ENCODE results near the gene CPA5. TPM values are rescaled to one million over a fixed set of nuclear protein-coding genes. Genes with fewer than 3 reads are reported as not detected.

CPA5 gene
- total RNA-seq, 4 donors from 2014 or later, result not detected

- no peak for ATAC-seq (ENCODE audit: low FRiP score)
- no peak for DNase-seq (ENCODE audit: low spot score)
- TF ChIP-seq CTCF (IDR thresholded peaks at IDR 0.05), result no peak
Observed at GRCh38 chr7:130342701-130343380, 1.8 kb upstream of the CPA5 start.

- ATAC-seq (ENCODE audit: low FRiP score) (no peak), DNase-seq (ENCODE audit: low spot score) (no peak)
- TF ChIP-seq CTCF (IDR thresholded peaks at IDR 0.05), result no peak
Observed at GRCh38 chr7:130345136-130345535, 520 bp downstream of the CPA5 start.

DNA sequence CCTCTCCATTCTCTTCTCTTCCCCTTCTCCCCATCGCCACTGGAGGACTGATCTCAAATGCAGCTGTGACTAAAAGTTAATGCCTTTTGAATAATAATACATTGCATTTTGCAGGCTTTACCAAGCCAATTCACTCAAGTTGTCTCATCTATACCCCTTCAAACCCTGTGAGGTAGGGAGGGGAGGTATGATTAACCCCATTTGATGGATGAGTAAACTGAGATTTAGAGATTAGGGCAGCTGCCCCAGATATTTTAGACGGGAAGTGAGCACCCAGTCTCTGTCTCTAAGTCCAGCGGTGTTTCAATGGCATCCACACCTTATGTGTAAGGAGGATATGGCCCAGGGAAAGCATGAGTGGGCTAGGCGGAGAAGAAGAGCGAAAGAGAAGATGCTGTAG, 1.1 kb downstream of the CPA5 start:
- DNase-seq (ENCODE audit: low spot score) (no peak), ATAC-seq (ENCODE audit: low FRiP score) (no peak)
- no peak for TF ChIP-seq CTCF (IDR thresholded peaks at IDR 0.05)

- no peak for ATAC-seq (ENCODE audit: low FRiP score)
- no peak for TF ChIP-seq CTCF (IDR thresholded peaks at IDR 0.05)
- no peak for DNase-seq (ENCODE audit: low spot score)
Observed at GRCh38 chr7:130346177-130346905, 1.7 kb downstream of the CPA5 start.

GRCh38 chr7:130346941-130347340, 2.3 kb downstream of the CPA5 start:
- no peak for TF ChIP-seq CTCF (IDR thresholded peaks at IDR 0.05)
- no peak for ATAC-seq (ENCODE audit: low FRiP score)
- DNase-seq (ENCODE audit: low spot score), result no peak

DNA sequence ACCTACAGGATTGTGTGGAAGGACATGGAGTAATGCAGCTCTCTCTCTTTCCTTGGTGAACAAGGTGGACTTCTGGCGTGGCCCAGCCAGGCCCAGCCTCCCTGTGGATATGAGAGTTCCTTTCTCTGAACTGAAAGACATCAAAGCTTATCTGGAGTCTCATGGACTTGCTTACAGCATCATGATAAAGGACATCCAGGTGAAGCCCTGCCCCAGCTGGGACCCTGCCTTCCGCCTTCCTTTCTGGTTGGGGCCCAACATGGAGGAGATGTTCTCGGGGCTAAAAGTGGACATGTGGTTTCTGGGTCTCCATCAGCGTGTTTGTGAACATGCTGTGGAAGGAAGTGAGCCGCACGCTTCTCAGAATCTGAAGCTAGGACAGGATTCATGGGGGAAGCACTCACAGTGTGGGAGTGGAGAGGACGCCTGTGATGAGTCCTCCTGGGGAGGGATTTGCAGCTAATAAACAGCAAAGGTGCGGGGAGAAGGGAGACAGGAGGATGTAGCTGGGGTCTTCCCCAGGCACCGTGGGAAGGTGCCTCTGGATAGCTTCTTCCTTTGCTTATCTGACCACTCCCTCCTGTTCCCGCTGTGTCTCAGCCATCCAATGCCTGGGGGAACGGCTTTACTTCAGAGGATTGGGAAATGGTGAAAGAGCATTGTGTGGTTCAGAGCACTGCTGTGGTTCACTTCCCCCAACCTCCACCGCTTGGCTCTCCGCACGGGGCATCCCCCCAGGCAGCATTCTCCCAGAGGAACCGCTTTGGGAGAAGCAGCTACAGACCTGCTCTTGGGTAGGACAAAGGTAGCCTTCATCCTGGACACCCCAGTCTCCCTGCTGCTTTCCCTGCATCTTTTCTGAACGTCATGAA, 5.5 kb downstream of the CPA5 start:
- no peak for TF ChIP-seq CTCF (IDR thresholded peaks at IDR 0.05)
- DNase-seq (ENCODE audit: low spot score) (no peak), ATAC-seq (ENCODE audit: low FRiP score) (no peak)
